ENCODE data around the gene CFAP99.

GRCh38 chr4:2507259-2507658 is 88.5 kb downstream of the CFAP99 start:
- TF ChIP-seq, protein P1, sequence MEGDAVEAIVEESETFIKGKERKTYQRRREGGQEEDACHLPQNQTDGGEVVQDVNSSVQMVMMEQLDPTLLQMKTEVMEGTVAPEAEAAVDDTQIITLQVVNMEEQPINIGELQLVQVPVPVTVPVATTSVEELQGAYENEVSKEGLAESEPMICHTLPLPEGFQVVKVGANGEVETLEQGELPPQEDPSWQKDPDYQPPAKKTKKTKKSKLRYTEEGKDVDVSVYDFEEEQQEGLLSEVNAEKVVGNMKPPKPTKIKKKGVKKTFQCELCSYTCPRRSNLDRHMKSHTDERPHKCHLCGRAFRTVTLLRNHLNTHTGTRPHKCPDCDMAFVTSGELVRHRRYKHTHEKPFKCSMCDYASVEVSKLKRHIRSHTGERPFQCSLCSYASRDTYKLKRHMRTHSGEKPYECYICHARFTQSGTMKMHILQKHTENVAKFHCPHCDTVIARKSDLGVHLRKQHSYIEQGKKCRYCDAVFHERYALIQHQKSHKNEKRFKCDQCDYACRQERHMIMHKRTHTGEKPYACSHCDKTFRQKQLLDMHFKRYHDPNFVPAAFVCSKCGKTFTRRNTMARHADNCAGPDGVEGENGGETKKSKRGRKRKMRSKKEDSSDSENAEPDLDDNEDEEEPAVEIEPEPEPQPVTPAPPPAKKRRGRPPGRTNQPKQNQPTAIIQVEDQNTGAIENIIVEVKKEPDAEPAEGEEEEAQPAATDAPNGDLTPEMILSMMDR (conservative IDR thresholded peaks at IDR 0.05 in 1 of 2, IDR thresholded peaks at IDR 0.05 in 1 of 2; ENCODE audit: low read depth in 1 of 2, low read length in 2 of 2): no peak
- no peak for TF ChIP-seq EZH2 (IDR thresholded peaks at IDR 0.05; ENCODE audit: low read length, missing control alignments)

Measured in fibroblast of lung (primary cell).